Subcutaneous abdominal adipose tissue (tissue), 5 donors: ENCODE measurements around the gene BRI3BP.

Experiments
- H3K27ac ChIP-seq: one replicate; pipeline ENCODE4 v1.7.0; 2013; ENCODE audit warnings: low read depth, mild to moderate bottlenecking, inconsistent platforms, low read length, moderate library complexity
- H3K27me3 ChIP-seq, 5 donors: one replicate each; pipeline ENCODE4 v1.7.0; 2013; ENCODE audit warnings: low read length in 5 of 5, inconsistent platforms in 1 of 5; ENCODE audit not compliant: control insufficient read depth in 5 of 5, insufficient read depth in 4 of 5
- H3K36me3 ChIP-seq, 5 donors: one replicate each; pipeline ENCODE4 v1.7.0; 2013; ENCODE audit warnings: low read length in 5 of 5; ENCODE audit not compliant: control insufficient read depth in 5 of 5, insufficient read depth in 5 of 5
- H3K4me1 ChIP-seq, 5 donors: one replicate each; pipeline ENCODE4 v1.7.0; 2013; ENCODE audit warnings: low read length in 5 of 5, mild to moderate bottlenecking in 3 of 5, moderate library complexity in 1 of 5; ENCODE audit not compliant: control insufficient read depth in 5 of 5, insufficient read depth in 5 of 5
- H3K4me3 ChIP-seq, 5 donors: one replicate each; pipeline ENCODE4 v1.7.0; 2013; ENCODE audit warnings: low read length in 5 of 5, low read depth in 1 of 5
- H3K9ac ChIP-seq, 5 donors: one replicate each; pipeline ENCODE4 v1.7.0; 2013; ENCODE audit warnings: low read length in 5 of 5, mild to moderate bottlenecking in 4 of 5, moderate library complexity in 3 of 5
- H3K9me3 ChIP-seq, 5 donors: one replicate each; pipeline ENCODE4 v1.7.0; 2013; ENCODE audit warnings: low read length in 5 of 5; ENCODE audit not compliant: control insufficient read depth in 5 of 5
- donor health status: healthy.
- donor health status: healthy.
- donor health status: healthy.
- donor health status: healthy.
- donor health status: healthy.

Gene BRI3BP

GRCh38 chr12:124998705-124999104 lies 5.3 kb downstream of the BRI3BP start:
- Histone ChIP-seq H3K9me3 (no peaks in the 10 kb centered on the region), H3K27me3 (no peaks in the 10 kb centered on the region), H3K4me1 (peaks cover 0 to 14% (median 10%) of the 10 kb centered on the region in 5 donors), H3K4me3 (no peak overlapping the region), H3K27ac (no peak overlapping the region), H3K9ac (no peak overlapping the region), H3K36me3 (no peaks in the 10 kb centered on the region)

- no peaks in the 10 kb centered on the region for H3K9me3 ChIP-seq
- H3K27ac ChIP-seq = no peak overlapping the region
- H3K27me3 ChIP-seq = no peaks in the 10 kb centered on the region
- H3K4me1 ChIP-seq = peaks cover 0 to 10% (median 4%) of the 10 kb centered on the region in 5 donors
- no peaks in the 10 kb centered on the region for H3K36me3 ChIP-seq
- H3K9ac ChIP-seq = no peak overlapping the region
- no peak overlapping the region for H3K4me3 ChIP-seq
Measured at GRCh38 chr12:125001636-125002035, 8.2 kb downstream of the BRI3BP start.

- H3K4me3 ChIP-seq = no peak overlapping the region
- no peaks in the 10 kb centered on the region for H3K36me3 ChIP-seq
- no peak overlapping the region for H3K9ac ChIP-seq
- peaks cover 0 to 10% (median 4%) of the 10 kb centered on the region in 5 donors for H3K4me1 ChIP-seq
- no peak overlapping the region for H3K27ac ChIP-seq
- no peaks in the 10 kb centered on the region for H3K27me3 ChIP-seq
- H3K9me3 ChIP-seq = no peaks in the 10 kb centered on the region
Measured at GRCh38 chr12:125003021-125003420, 9.6 kb downstream of the BRI3BP start.

GRCh38 chr12:125004621-125005020 lies 11.2 kb downstream of the BRI3BP start:
- Histone ChIP-seq H3K9me3 (no peaks in the 10 kb centered on the region), H3K4me3 (no peak overlapping the region), H3K27me3 (no peaks in the 10 kb centered on the region), H3K27ac (no peak overlapping the region), H3K4me1 (peaks cover 0 to 10% (median 4%) of the 10 kb centered on the region in 5 donors), H3K9ac (no peak overlapping the region), H3K36me3 (no peaks in the 10 kb centered on the region)

GRCh38 chr12:125005652-125006051 lies 12.2 kb downstream of the BRI3BP start:
- no peaks in the 10 kb centered on the region for H3K36me3 ChIP-seq
- H3K9ac ChIP-seq = no peak overlapping the region
- H3K4me1 ChIP-seq = peaks cover 0 to 10% (median 4%) of the 10 kb centered on the region in 5 donors
- H3K27me3 ChIP-seq = no peaks in the 10 kb centered on the region
- no peak overlapping the region for H3K27ac ChIP-seq
- no peaks in the 10 kb centered on the region for H3K9me3 ChIP-seq
- H3K4me3 ChIP-seq = no peak overlapping the region

GRCh38 chr12:125006365-125006764 lies 12.9 kb downstream of the BRI3BP start:
- no peaks in the 10 kb centered on the region for H3K9me3 ChIP-seq
- no peak overlapping the region for H3K27ac ChIP-seq
- H3K27me3 ChIP-seq = no peaks in the 10 kb centered on the region
- H3K9ac ChIP-seq = no peak overlapping the region
- no peaks in the 10 kb centered on the region for H3K36me3 ChIP-seq
- peaks cover 0 to 10% (median 4%) of the 10 kb centered on the region in 5 donors for H3K4me1 ChIP-seq
- H3K4me3 ChIP-seq = no peak overlapping the region

- no peak overlapping the region for H3K27ac ChIP-seq
- no peak overlapping the region for H3K4me3 ChIP-seq
- peaks cover 0 to 27% (median 18%) of the 10 kb centered on the region in 5 donors for H3K36me3 ChIP-seq
Measured at GRCh38 chr12:125013816-125014442, 20.5 kb downstream of the BRI3BP start.

GRCh38 chr12:125014526-125014925 lies 21.1 kb downstream of the BRI3BP start:
- no peaks in the 10 kb centered on the region for H3K9me3 ChIP-seq
- H3K36me3 ChIP-seq = peaks cover 0 to 27% (median 18%) of the 10 kb centered on the region in 5 donors
- no peak overlapping the region for H3K27ac ChIP-seq
- H3K27me3 ChIP-seq = no peaks in the 10 kb centered on the region
- H3K9ac ChIP-seq = no peak overlapping the region
- no peaks in the 10 kb centered on the region for H3K4me1 ChIP-seq
- no peak overlapping the region for H3K4me3 ChIP-seq

More at GRCh38 chr12:125013816-125014442, 20.5 kb downstream of the BRI3BP start:
- Histone ChIP-seq H3K4me1 (no peaks in the 10 kb centered on the region), H3K27me3 (no peaks in the 10 kb centered on the region), H3K9me3 (no peaks in the 10 kb centered on the region), H3K9ac (no peak overlapping the region)

GRCh38 chr12:125015680-125016310 lies 22.4 kb downstream of the BRI3BP start:
- H3K36me3 ChIP-seq = peaks cover 0 to 27% (median 18%) of the 10 kb centered on the region in 5 donors
- H3K9me3 ChIP-seq = no peaks in the 10 kb centered on the region
- no peaks in the 10 kb centered on the region for H3K27me3 ChIP-seq
- no peak overlapping the region for H3K27ac ChIP-seq
- no peak overlapping the region for H3K4me3 ChIP-seq
- no peaks in the 10 kb centered on the region for H3K4me1 ChIP-seq
- H3K9ac ChIP-seq = no peak overlapping the region

- H3K27ac ChIP-seq = no peak overlapping the region
Measured at GRCh38 chr12:125017801-125018200, 24.4 kb downstream of the BRI3BP start.

More at GRCh38 chr12:125017801-125018200, 24.4 kb downstream of the BRI3BP start:
- no peak overlapping the region for H3K4me3 ChIP-seq
- H3K27me3 ChIP-seq = no peaks in the 10 kb centered on the region
- H3K9ac ChIP-seq = no peak overlapping the region
- no peaks in the 10 kb centered on the region for H3K9me3 ChIP-seq
- no peaks in the 10 kb centered on the region for H3K4me1 ChIP-seq
- H3K36me3 ChIP-seq = peaks cover 0 to 27% (median 18%) of the 10 kb centered on the region in 5 donors
